GM12878 (cell line): ENCODE data around the gene ZNF768. TPM values are rescaled to one million over a fixed set of nuclear protein-coding genes. Genes with fewer than 3 reads are reported as not detected.

Experiments used
- ATAC-seq: fragments of 200-7000 bp; cut with Tn5 transposase; 3 replicates; pipeline ENCODE4 v1.9.1; 2020; ENCODE audit warnings: mild to moderate bottlenecking, moderate library complexity
- BruUV-seq: library from RNA; stranded (reverse); fragments of 400-500 nt; replicated peaks from 2 replicates; lab custom pipeline; 2021; lab: Mats Ljungman, UMichigan
- CTCF ChIA-PET: fragments of 300-600 bp; sonication (Branson Sonifier 250); formaldehyde crosslinking; extraction: SDS; loops from one replicate; lab custom pipeline; 2021; ENCODE audit warnings: inconsistent platforms; lab: Yijun Ruan, JAX
- POLR2A ChIA-PET: fragments of 350-600 bp; formaldehyde crosslinking; extraction: SDS; loops from one replicate; lab custom pipeline; 2021; ENCODE audit warnings: inconsistent platforms; lab: Charles Lee
- RAD21 ChIA-PET: fragments of 300-600 bp; sonication (Branson Sonifier 250); formaldehyde crosslinking; loops from one replicate; lab custom pipeline; 2023; ENCODE audit warnings: antibody characterized with exemption; ENCODE audit not compliant: unreplicated experiment; lab: Charles Lee
- SMC1A ChIA-PET: fragments of 300-600 bp; sonication (Branson Sonifier 250); formaldehyde crosslinking; loops from one replicate; lab custom pipeline; 2023; ENCODE audit not compliant: unreplicated experiment, uncharacterized antibody; lab: Charles Lee
- DNase-seq: peaks from one replicate; pipeline ENCODE4 v3.0.0-alpha.2; 2011; ENCODE audit warnings: low read depth, low spot score
- FAIRE-seq: peaks from 3 replicates; lab custom pipeline; 2011; peaks lifted over from hg19 to GRCh38; lab: Jason Lieb, UNC
- H2AFZ ChIP-seq: 2 replicates; pipeline ENCODE4 v1.6.0; 2011; ENCODE audit warnings: low read depth, low read length, control low read depth; ENCODE audit not compliant: control insufficient read depth
- H3K27ac ChIP-seq: 2 replicates; pipeline ENCODE4 v1.5.1; 2011; ENCODE audit warnings: control low read depth; ENCODE audit not compliant: control insufficient read depth, insufficient read depth
- H3K27me3 ChIP-seq, 2 experiments: replicated peaks in 1 of 2; 2 replicates each; pipeline versions ENCODE4 v1.6.0 to v1.6.1; 2011; ENCODE audit warnings: low read length in 1 of 2; ENCODE audit not compliant: control insufficient read depth in 2 of 2, insufficient read depth in 2 of 2
- H3K36me3 ChIP-seq, 2 experiments: 2 replicates each; pipeline ENCODE4 v1.5.1; 2011; ENCODE audit warnings: low read length in 1 of 2; ENCODE audit not compliant: control insufficient read depth in 2 of 2, insufficient read depth in 2 of 2
- H3K4me1 ChIP-seq: 2 replicates; pipeline ENCODE4 v1.6.1; 2011; ENCODE audit warnings: mild to moderate bottlenecking, low read length, moderate library complexity, mixed read lengths; ENCODE audit not compliant: control insufficient read depth, insufficient read depth
- H3K4me2 ChIP-seq: 2 replicates; pipeline ENCODE4 v1.6.0; 2011; ENCODE audit warnings: control low read depth; ENCODE audit not compliant: control insufficient read depth, insufficient read depth
- H3K4me3 ChIP-seq: fragments of 200-600 bp; sonication (generic); 2 replicates; pipeline ENCODE4 v1.5.1; 2016
- H3K79me2 ChIP-seq: 2 replicates; pipeline ENCODE4 v1.6.0; 2011; ENCODE audit warnings: low read length; ENCODE audit not compliant: control insufficient read depth, insufficient read depth
- H3K9ac ChIP-seq: 2 replicates; pipeline ENCODE4 v1.8.0; 2011; ENCODE audit warnings: low read length, control low read depth, mixed read lengths; ENCODE audit not compliant: control insufficient read depth, insufficient read depth
- H3K9me3 ChIP-seq: replicated peaks from 3 replicates; pipeline ENCODE4 v1.5.1; 2011; ENCODE audit warnings: mild to moderate bottlenecking, low read length; ENCODE audit not compliant: control insufficient read depth, insufficient read depth
- H4K20me1 ChIP-seq: 2 replicates; pipeline ENCODE4 v1.6.0; 2011; ENCODE audit not compliant: control insufficient read depth, insufficient read depth
- BRCA1 ChIP-seq: IDR thresholded peaks from 2 replicates; pipeline ENCODE4 v1.6.1; 2011; ENCODE audit warnings: low read depth, low read length, improper control_type of control experiment
- EED ChIP-seq: sonication (generic); IDR thresholded peaks from 2 replicates; pipeline ENCODE4 v1.6.1; 2016; ENCODE audit warnings: antibody characterized with exemption, low read depth
- ELK1 ChIP-seq: IDR thresholded peaks from 2 replicates; pipeline ENCODE4 v1.6.1; 2012; ENCODE audit warnings: low read depth, low read length, improper control_type of control experiment
- HDGF ChIP-seq: fragments of 450-650 bp; IDR thresholded peaks from 2 replicates; pipeline ENCODE4 v1.6.1; 2016; ENCODE audit warnings: antibody characterized with exemption
- MLLT1 ChIP-seq: fragments of 450-650 bp; IDR thresholded peaks from 2 replicates; pipeline ENCODE4 v1.6.1; 2016; ENCODE audit warnings: mild to moderate bottlenecking
- PRDM15 ChIP-seq: fragments of 450-650 bp; formaldehyde crosslinking; IDR thresholded peaks from 2 replicates; pipeline ENCODE4 v1.4.0; 2020; ENCODE audit warnings: mild to moderate bottlenecking, moderate library complexity
- TCF12 ChIP-seq: IDR thresholded peaks from 2 replicates; pipeline ENCODE4 v1.6.1; 2011; ENCODE audit warnings: low read depth, mild to moderate bottlenecking, low read length
- ZBTB4 ChIP-seq: fragments of 450-650 bp; formaldehyde crosslinking; IDR thresholded peaks from 2 replicates; pipeline ENCODE4 v1.4.0; 2022; ENCODE audit warnings: mild to moderate bottlenecking, moderate library complexity
- WGBS: methylation state at CpG from one replicate; pipeline ENCODE4 v1.1.6; 2016; ENCODE audit warnings: low lambda C conversion rate; ENCODE audit not compliant: insufficient replicate concordance, insufficient coverage; ENCODE audit errors: missing lambda C conversion rate; 5-methylcytosine and 5-hydroxymethylcytosine counted together
- in situ Hi-C: fragments of 300-500 bp; cut with MboI; formaldehyde crosslinking; loops from 9 replicates; pipeline ENCODE4 v1.14.3; 2018; ENCODE audit warnings: mixed read lengths
- intact Hi-C: fragments of 100-400 bp; cut with micrococcal nuclease; formaldehyde crosslinking; loops from one replicate; pipeline ENCODE4 v1.14.2; 2022; ENCODE audit not compliant: unreplicated experiment
- polyA plus RNA-seq, 11 experiments: library from polyadenylated mRNA; depleted of rRNA in 4 of 11; unstranded in 6 of 11; stranded (reverse) in 5 of 11; fragments of >200 nt; fragmentation: Nextera tagmentation in 4 of 11; fragmentation: Illumina TruSeq in 1 of 11; extraction: Ambion mirVana in 4 of 11; extraction: Trizol in 1 of 11; gene quantifications; 1 replicate in 1 of 11; 2 replicates in 10 of 11; pipeline versions ENCODE4 v1.2.1 to v1.2.3, GENCODE V29; 2011 to 2016; ENCODE audit warnings: inconsistent platforms in 2 of 11, missing spikeins in 2 of 11, low read depth in 1 of 11
- total RNA-seq, 4 experiments: library from RNA; depleted of rRNA in 3 of 4; stranded (reverse); fragments of >200 nt in 3 of 4; fragmentation: Illumina TruSeq in 1 of 4; extraction: Trizol in 1 of 4; gene quantifications; 2 replicates each; pipeline versions ENCODE4 v1.2.1 to v1.2.3, GENCODE V29; 2013 to 2021

The ZNF768 gene
- total and polyA plus RNA-seq, 10 of the 15 experiments (the other 5 are each of a cell fraction or from before 2014, with no cell fraction given) = 0.05 to 23.1 (median 9.1) TPM

GRCh38 chr16:30476991-30477390, 49.4 kb downstream of the ZNF768 start:
- Histone ChIP-seq H3K36me3 (peaks cover 4% of the 10 kb centered on the region in 2 experiments; a peak in 2 of 4 replicates), H3K9me3 (no peaks in the 10 kb centered on the region), H3K27ac (no peak overlapping the region), H3K79me2 (peaks cover 27% of the 10 kb centered on the region), H3K4me2 (no peak overlapping the region), H3K4me3 (no peak overlapping the region), H3K4me1 (peaks cover 15% of the 10 kb centered on the region), H4K20me1 (no peaks in the 10 kb centered on the region), H3K27me3 (no peaks in the 10 kb centered on the region), H3K9ac (no peak overlapping the region), H2AFZ (no peak overlapping the region)
- CTCF ChIA-PET = interaction anchor here (0.7 to 2.9 kb wide), 7 partner anchors 14 to 276 kb away, joined by 3 to 29 read pairs (median 4); partner anchors contain the start of gene ZNF747
- POLR2A ChIA-PET = interaction anchor here (0.6 to 11.0 kb wide), 3 partner anchors 19 to 291 kb away, joined by 4 to 367 read pairs (median 8); no protein-coding TSS in a partner anchor
- no peak for FAIRE-seq
- WGBS = 70% methylated on average over 3 of the region's 3 CpGs
- RAD21 ChIA-PET = interaction anchor here (0.6 to 11.0 kb wide), 4 partner anchors 18 to 69 kb away, joined by 3 to 307 read pairs (median 4); partner anchors contain the start of gene ZNF747
- SMC1A ChIA-PET = interaction anchor here (0.6 to 11.2 kb wide), 4 partner anchors 8 to 59 kb away, joined by 3 to 431 read pairs (median 6); partner anchors contain the start of gene SEPHS2
- no TSS peak for BruUV-seq
- no peak for DNase-seq
- no peak for ATAC-seq
- intact Hi-C loops = no loop called here
- TF ChIP-seq MLLT1 = no peak
- TF ChIP-seq ZBTB4 (CRISPR knock-in tag) = no peak
- no peak for TF ChIP-seq ELK1
- no peak for TF ChIP-seq BRCA1
- no peak for TF ChIP-seq HDGF
- TF ChIP-seq TCF12 = no peak
- TF ChIP-seq PRDM15 (CRISPR knock-in tag) = no peak
- TF ChIP-seq EED = no peak
- in situ Hi-C loops = no loop called here
